ENCODE data around the gene MYH9.

The MYH9 gene

DNA sequence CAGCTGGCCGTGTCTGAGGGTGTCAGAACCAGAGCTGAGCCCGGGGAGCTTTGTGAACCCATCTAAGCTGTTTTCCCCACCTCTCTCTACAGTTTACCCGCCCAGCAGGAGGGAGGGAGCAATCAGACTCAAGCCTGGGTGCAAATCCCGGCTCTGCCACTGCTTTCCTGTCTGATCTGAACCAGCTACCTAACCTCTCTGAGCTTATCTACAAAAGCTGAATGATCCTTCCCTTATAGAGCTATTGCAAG lies 148.7 kb downstream of the MYH9 start:
- DNase-seq = no peak

DNA sequence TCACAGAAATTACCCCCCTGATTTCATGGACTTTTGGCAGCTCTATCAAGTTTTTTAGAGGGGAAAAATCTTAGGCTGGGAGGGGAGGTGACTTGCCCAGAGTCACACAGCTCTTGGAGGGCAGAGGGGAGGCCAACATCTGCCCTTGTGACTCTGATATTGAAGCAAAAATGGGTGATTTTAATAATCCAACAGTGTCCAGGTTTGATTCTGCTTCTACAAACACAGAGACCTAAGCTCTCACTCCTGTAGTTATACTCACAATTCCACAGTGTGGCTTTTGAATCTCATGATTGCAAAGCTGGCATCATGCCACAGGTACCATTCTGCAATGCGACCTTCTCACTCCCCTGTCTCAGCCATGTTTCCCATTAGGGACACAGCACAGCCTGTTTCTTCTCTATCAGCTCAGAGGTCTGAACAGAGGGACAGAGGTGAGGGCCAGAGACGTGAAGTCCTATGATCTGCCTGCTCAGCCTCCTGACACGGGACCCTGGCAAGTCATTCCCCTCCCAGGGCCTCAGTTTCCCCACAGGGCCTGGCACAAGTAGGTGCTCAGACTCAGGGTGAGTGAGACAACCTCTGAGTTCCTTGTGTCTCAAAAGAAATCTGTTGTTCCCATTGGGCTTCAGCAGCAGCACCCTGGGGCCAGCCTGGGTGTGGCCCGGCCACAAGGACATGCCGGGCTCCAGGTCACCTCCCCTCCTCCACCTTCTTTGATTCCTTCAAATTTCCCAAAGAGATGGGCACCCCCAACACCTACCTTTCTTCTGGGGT lies 149.2 kb downstream of the MYH9 start:
- DNase-seq = no peak

DNA sequence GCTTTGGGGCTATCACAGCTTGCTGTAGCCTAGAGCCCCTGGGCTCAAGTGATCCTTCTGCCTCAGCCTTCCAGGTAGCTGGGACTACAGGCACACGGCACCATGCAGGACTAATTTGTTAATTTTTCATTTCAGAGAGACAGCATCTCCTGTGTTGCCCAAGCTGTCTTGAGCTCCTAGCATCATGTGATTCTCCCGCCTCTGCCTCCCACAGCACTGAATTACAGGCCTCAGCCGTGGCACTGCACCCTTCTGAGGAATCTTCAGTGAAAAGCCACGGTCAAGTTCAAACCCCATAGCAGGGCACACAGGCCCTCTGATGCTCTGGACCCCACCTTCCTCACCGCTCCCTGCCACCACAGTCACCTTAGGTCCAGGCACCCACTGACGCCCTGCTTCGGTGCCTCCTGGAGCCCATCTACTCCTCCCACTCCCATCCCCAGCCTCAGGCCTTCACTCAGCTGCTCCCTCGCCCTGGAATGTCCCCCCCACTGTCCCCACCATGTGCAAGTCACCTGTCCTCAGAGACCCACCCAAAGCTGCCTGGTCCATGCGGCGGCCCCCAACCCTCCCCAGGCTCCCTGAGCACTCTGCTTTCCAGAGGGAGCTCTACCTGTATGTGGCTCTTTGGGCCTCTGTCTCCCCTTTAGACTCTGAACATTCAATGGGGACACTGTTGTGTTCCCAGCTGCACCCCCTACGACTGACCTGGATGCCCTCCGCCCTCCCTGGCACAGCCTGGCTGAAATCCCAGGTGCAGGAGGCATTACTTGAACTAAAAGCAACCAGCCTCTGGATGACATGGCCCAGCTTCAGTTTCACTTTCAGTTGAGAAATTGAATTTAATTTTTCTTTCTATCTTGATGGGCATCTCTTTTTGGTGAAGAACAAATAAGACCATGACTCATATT lies 150.1 kb downstream of the MYH9 start:
- peak; percentile 38 for DNase-seq

DNA sequence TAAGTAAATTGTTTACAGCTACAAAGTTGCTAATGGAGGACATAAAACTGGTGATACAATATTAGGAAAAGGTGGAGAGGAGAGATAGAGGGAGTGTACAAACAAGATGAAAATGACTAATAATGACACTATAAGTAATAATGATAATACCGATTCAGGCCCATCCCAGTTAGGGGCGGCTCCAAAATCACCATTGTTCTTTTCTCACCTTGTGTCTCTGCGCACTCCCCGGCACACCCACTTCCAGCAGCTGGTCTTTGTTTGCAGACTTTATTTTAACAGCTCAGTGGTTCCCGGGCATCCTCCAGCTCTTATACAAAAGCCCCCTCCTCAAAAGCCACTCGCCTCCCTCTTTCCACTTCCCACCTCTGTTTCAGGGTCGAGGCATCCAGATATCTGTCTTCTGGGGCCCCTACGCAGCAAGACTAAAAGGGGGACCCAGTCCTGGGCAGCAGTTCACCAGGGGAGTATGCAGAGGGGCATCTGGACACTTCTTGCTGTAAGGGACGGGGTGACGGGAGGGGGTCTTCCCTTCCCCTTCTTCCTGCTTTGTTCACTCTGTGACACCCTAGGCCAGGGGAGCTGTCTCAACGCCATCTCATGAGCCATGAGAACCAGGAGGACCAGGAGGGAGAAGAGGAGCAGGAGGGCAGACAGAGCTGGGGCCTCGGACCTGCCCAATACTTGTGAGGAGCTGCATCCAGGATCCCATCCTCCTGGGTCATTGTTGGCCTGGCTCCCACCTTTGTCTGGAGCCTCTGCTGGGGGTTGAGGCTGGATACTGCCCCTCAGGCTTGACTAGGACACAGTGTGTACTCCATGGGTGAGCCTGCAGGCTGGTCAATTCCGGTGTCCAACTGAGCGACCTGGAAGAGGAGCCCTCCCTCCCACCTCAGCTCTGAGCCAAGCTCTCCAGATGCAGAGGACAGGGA lies 151.1 kb downstream of the MYH9 start:
- DNase-seq = no peak

DNA sequence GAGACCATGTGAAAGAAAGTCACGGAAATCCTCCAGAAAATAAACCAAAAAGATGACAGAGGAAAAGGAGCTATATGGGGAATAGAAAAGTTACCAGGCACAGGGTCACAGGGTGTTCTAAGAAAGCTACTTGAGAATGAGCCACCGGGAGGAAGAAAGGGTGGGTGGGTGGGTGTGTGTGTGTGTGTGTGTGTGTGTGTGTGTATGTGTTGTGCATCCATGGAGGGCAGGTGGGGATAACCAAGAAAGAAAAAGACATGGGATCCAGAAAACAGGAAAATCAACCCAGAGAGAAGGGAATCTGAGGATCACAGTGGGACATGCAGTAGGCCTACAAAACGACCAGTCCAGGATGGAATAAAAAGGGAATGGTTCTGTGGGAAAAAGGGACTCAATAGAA lies 152.2 kb downstream of the MYH9 start:
- no peak for DNase-seq

DNA sequence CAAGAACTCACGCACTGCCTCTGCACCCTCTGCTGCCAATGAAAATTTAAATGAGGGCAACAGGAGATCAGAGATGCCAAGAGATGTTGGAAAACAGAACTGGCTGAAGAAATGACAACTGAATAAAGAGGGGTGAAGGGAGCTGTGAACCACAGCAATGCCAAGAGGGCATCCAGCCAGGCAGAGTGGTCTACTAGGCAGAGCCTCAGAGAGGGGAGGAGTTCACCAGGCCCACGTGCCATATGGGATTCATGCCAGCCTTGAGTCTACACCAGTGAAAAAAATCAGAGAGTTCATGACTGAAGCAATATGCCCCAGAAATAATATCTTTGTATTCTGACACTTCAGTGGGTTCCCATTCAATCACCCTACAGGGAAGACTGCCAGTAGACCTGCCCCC lies 152.8 kb downstream of the MYH9 start:
- DNase-seq = no peak

DNA sequence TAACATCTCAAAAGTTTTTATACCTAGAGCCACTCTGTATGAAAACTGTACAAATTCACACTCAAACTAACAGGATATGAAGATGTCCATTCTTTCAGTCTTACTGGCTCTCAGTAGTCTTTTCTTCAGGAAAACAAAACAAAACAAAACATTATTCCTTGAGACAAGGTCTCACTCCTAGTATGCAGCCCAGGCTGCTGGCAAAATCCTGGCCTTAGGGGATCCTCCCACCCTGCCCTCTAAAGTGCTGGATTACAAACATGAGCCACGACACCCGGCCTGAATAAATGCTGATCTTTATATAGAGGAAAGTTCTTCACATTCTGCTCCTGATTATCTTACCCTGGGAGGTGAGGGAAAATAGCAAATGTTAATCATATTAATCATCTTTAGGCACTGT lies 153.6 kb downstream of the MYH9 start:
- no peak for DNase-seq

DNA sequence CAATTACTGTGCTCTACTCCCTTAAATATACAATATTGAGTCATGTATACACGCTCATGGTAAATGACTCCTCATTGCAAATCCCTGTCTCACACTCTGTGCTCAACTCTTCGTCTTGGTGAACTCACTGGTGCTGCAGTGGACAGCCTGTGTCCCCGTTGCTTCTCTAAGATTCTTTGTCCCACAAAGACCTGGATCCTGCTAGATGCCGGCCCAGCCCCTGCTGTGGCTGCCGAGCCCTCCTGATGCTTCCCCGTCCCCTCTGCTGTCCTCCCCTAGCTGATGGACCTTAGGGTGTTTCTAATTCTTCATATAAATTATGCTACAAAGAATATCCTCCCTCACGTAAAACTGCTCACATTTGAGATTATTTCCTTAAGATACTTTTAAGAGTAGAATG lies 154.0 kb downstream of the MYH9 start:
- DNase-seq = no peak

DNA sequence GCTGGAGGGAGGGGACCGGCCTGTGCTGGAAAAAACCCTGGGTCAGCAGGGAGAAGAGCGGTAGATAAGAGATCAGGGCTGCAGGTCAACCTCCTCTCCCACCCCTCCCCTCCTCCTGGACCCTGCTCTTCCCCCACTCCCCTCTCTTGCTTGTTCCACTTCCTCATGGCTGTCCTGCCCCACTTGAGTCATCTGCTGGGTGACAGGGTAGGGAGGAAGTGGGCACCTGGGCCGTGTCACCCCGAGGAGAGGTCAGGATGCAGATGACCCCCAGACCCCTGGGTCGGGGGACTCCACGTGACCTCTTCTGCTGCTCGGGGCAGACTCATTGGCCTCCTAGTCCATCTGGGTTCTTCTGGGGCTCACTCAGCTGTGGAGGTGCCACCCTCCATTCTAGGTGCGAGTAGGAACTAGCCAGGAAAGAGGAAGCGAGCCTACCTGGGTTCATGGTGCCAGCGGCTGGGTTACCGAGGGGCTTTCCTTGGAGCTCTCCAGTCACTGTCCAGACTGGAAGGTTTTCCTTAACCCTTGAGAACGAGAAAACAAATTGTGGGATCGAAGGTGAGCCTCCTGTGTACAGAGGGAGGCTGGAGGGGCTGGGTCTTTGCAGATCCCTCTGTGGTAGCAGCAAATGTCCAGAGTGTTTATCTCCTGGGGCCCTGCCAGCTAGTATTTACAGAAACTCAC lies 154.9 kb downstream of the MYH9 start:
- no peak for DNase-seq

All from stimulated activated CD4-positive, alpha-beta T cell treated with anti-CD3 and anti-CD28 coated beads, Interleukin-4, amount 100 ng/mL, for 24 hours (primary cell).